Liver (tissue), 9 donors: ENCODE measurements around the gene GAMT. TPM values are rescaled to one million over a fixed set of nuclear protein-coding genes. Genes with fewer than 3 reads are reported as not detected.
A peak's percentile ranks its signal among the peaks of the same experiment; 100 is the strongest.

Source experiments
- DNase-seq: peaks from one replicate; pipeline ENCODE4 v3.0.0-alpha.2; 2017; ENCODE audit warnings: low spot score
- H3K27ac ChIP-seq, 2 donors: one replicate each; pipeline ENCODE4 v1.7.0; 2013; ENCODE audit warnings: inconsistent platforms in 2 of 2, low read length in 2 of 2, control low read depth in 1 of 2, low read depth in 1 of 2, mild to moderate bottlenecking in 1 of 2
- H3K27me3 ChIP-seq, 4 donors: one replicate each; pipeline versions ENCODE4 v1.6.1 to v1.7.0; 2013; ENCODE audit warnings: low read length in 3 of 4, inconsistent platforms in 1 of 4, mild to moderate bottlenecking in 1 of 4, moderate library complexity in 1 of 4; ENCODE audit not compliant: control insufficient read depth in 4 of 4, insufficient read depth in 4 of 4
- H3K36me3 ChIP-seq, 4 donors: one replicate each; pipeline versions ENCODE4 v1.6.1 to v1.7.0; 2013; ENCODE audit warnings: low read length in 3 of 4, mild to moderate bottlenecking in 3 of 4, low read depth in 1 of 4, moderate library complexity in 1 of 4; ENCODE audit not compliant: control insufficient read depth in 4 of 4, insufficient read depth in 3 of 4
- H3K4me1 ChIP-seq, 4 donors: one replicate each; pipeline versions ENCODE4 v1.6.1 to v1.7.0; 2013; ENCODE audit warnings: low read length in 3 of 4, mild to moderate bottlenecking in 3 of 4, moderate library complexity in 1 of 4; ENCODE audit not compliant: control insufficient read depth in 4 of 4, insufficient read depth in 4 of 4
- H3K4me3 ChIP-seq, 3 donors: one replicate each; pipeline versions ENCODE4 v1.6.1 to v1.7.0; 2013; ENCODE audit warnings: low read length in 3 of 3, control low read depth in 1 of 3, low read depth in 1 of 3, mild to moderate bottlenecking in 1 of 3
- H3K9ac ChIP-seq, 2 donors: one replicate each; pipeline ENCODE4 v1.7.0; 2013; ENCODE audit warnings: low read length in 2 of 2, mild to moderate bottlenecking in 2 of 2, moderate library complexity in 2 of 2, control low read depth in 1 of 2, low read depth in 1 of 2
- H3K9me3 ChIP-seq, 4 donors: one replicate each; pipeline versions ENCODE4 v1.6.1 to v1.7.0; 2013; ENCODE audit warnings: low read length in 3 of 4; ENCODE audit not compliant: control insufficient read depth in 4 of 4
- CTCF ChIP-seq: fragments of 150-350 bp; IDR thresholded peaks from 2 replicates; pipeline ENCODE4 v1.5.1; 2017; ENCODE audit warnings: improper control_type of control experiment, low read depth, low read length; ENCODE audit not compliant: missing input control
- EGR1 ChIP-seq, 2 donors: IDR thresholded peaks; 2 replicates each; pipeline ENCODE4 v1.6.1; 2016 to 2018; ENCODE audit warnings: antibody characterized with exemption in 2 of 2, low read depth in 2 of 2
- FOXA1 ChIP-seq: IDR thresholded peaks from 2 replicates; pipeline ENCODE4 v1.6.1; 2016; ENCODE audit warnings: antibody characterized with exemption
- FOXA2 ChIP-seq: IDR thresholded peaks from 2 replicates; pipeline ENCODE4 v1.6.1; 2016; ENCODE audit warnings: antibody characterized with exemption
- GABPA ChIP-seq, 2 donors: IDR thresholded peaks in 1 of 2; conservative IDR thresholded peaks in 1 of 2; 2 replicates each; pipeline ENCODE4 v1.6.1; 2016; ENCODE audit warnings: antibody characterized with exemption in 2 of 2, mild to moderate bottlenecking in 1 of 2, moderate library complexity in 1 of 2
- HNF4A ChIP-seq, 2 donors: conservative IDR thresholded peaks; 2 replicates each; pipeline ENCODE4 v1.6.1; 2016; ENCODE audit warnings: antibody characterized with exemption in 2 of 2, mild to moderate bottlenecking in 2 of 2
- HNF4G ChIP-seq: IDR thresholded peaks from 2 replicates; pipeline ENCODE4 v1.6.1; 2016; ENCODE audit warnings: antibody characterized with exemption
- JUND ChIP-seq, 2 donors: IDR thresholded peaks; 2 replicates each; pipeline ENCODE4 v1.6.1; 2016; ENCODE audit warnings: antibody characterized with exemption in 2 of 2
- MAX ChIP-seq: IDR thresholded peaks from 2 replicates; pipeline ENCODE4 v1.6.1; 2016; ENCODE audit warnings: antibody characterized with exemption
- NR2F2 ChIP-seq: IDR thresholded peaks from 2 replicates; pipeline ENCODE4 v1.6.1; 2016; ENCODE audit warnings: antibody characterized with exemption
- RAD21 ChIP-seq, 2 donors: IDR thresholded peaks; 2 replicates each; pipeline ENCODE4 v1.6.1; 2016; ENCODE audit warnings: antibody characterized with exemption in 2 of 2, mild to moderate bottlenecking in 2 of 2
- REST ChIP-seq: IDR thresholded peaks from 2 replicates; pipeline ENCODE4 v1.6.1; 2016; ENCODE audit warnings: antibody characterized with exemption, mild to moderate bottlenecking
- RXRA ChIP-seq, 2 donors: IDR thresholded peaks; 2 replicates each; pipeline ENCODE4 v1.6.1; 2017 to 2018; ENCODE audit warnings: antibody characterized with exemption in 2 of 2, mild to moderate bottlenecking in 1 of 2
- SP1 ChIP-seq: IDR thresholded peaks from 2 replicates; pipeline ENCODE4 v1.6.1; 2018; ENCODE audit warnings: antibody characterized with exemption, mild to moderate bottlenecking
- TAF1 ChIP-seq: conservative IDR thresholded peaks from 2 replicates; pipeline ENCODE4 v1.6.1; 2016; ENCODE audit warnings: antibody characterized with exemption, mild to moderate bottlenecking
- YY1 ChIP-seq: IDR thresholded peaks from 2 replicates; pipeline ENCODE4 v1.6.1; 2016; ENCODE audit warnings: antibody characterized with exemption, mild to moderate bottlenecking
- ZBTB33 ChIP-seq: IDR thresholded peaks from 2 replicates; pipeline ENCODE4 v1.6.1; 2016; ENCODE audit warnings: antibody characterized with exemption
- WGBS: extraction: QIAGEN DNeasy Blood & Tissue Kit; methylation state at CpG from one replicate; pipeline ENCODE4 v1.1.7; 2013; 5-methylcytosine and 5-hydroxymethylcytosine counted together
- polyA plus RNA-seq, 2 donors: library from polyadenylated mRNA; stranded (reverse) in 1 of 2; unstranded in 1 of 2; fragments of 200-250 nt in 1 of 2; fragments of >200 nt in 1 of 2; fragmentation: Nextera tagmentation in 1 of 2; extraction: Ambion mirVana in 1 of 2; gene quantifications; one replicate each; pipeline versions ENCODE4 v1.2.1 to v1.2.3, GENCODE V29; 2013 to 2015
- total RNA-seq, 2 donors: library from RNA; depleted of rRNA; stranded (reverse); fragments of >200 nt; gene quantifications; one replicate each; pipeline ENCODE4 v1.2.3, GENCODE V29; 2014
- TF ChIP-seq, protein P1 (sequence below): IDR thresholded peaks from 2 replicates; pipeline ENCODE4 v1.6.1; 2016; ENCODE audit warnings: antibody characterized with exemption
- donor health status: healthy.
- donor health status: healthy.
- donor health status: healthy.
- donor health status: healthy.
- donor health status: healthy.

The GAMT gene
- total and polyA plus RNA-seq, 4 donors = 76.2 to 394 (median 274) TPM

GRCh38 chr19:1370579-1371361 lies 30.6 kb downstream of the GAMT start:
- Histone ChIP-seq H3K9me3 (no peaks in the 10 kb centered on the region), H3K4me3 (no peak overlapping the region), H3K4me1 (peaks cover 8 to 25% (median 19%) of the 10 kb centered on the region in 4 donors), H3K27me3 (no peaks in the 10 kb centered on the region), H3K27ac (peak overlapping the region; percentile 20 to 36), H3K9ac (no peak overlapping the region), H3K36me3 (peaks cover 12 to 40% (median 17%) of the 10 kb centered on the region in 4 donors)
- peak in 1 of 2 donors; percentile 40 for TF ChIP-seq RXRA (IDR thresholded peaks at IDR 0.05)
- TF ChIP-seq NR2F2 = peak; percentile 22
- no peak for TF ChIP-seq FOXA1
- DNase-seq = no peak
- WGBS = 90% methylated on average over 52 of the region's 52 CpGs

DNA sequence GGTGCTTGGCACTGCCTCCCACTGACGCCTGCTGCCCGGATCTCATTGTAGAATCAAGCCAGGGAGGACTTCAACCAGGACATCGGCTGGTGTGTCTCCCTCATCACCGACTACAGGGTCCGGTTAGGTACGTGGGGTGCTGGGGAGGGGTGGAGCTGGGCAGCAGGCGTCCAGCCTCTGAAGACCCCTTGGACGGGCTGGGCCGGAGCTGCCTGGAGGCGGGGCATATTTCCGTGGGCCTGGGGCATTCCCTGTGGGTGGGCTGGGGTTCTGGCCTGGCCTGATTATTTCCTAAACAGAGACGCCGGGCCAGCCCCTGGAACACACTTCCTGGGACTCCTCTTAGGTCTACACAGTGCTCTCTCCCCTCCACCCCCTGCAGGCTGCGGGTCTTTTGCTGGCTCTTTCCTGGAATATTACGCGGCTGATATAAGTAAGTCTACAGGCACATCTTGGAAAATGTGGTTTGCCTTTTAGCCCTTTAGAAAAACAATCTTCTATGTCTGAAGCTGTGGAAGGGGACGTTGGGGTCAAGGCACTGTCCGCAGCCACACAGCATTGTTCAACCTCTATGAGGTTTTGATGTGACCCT lies 32.0 kb downstream of the GAMT start:
- no peak for DNase-seq
- H3K4me3 ChIP-seq = no peak overlapping the region
- H3K9me3 ChIP-seq = no peaks in the 10 kb centered on the region
- H3K4me1 ChIP-seq = peaks cover 8 to 18% (median 16%) of the 10 kb centered on the region in 4 donors
- H3K27ac ChIP-seq = no peak overlapping the region
- no peak overlapping the region for H3K9ac ChIP-seq
- WGBS = 98% methylated on average over 18 of the region's 18 CpGs
- H3K27me3 ChIP-seq = no peaks in the 10 kb centered on the region
- H3K36me3 ChIP-seq = peaks cover 12 to 44% (median 22%) of the 10 kb centered on the region in 4 donors
- TF ChIP-seq TAF1 (no peak), HNF4G (no peak), HNF4A (conservative IDR thresholded peaks at IDR 0.05) (no peak), RAD21 (IDR thresholded peaks at IDR 0.05) (no peak), EGR1 (IDR thresholded peaks at IDR 0.05; ENCODE audit: low read depth in 2 of 2) (no peak), ZBTB33 (no peak), CTCF (no peak), GABPA (IDR thresholded peaks at IDR 0.05 in 1 of 2, conservative IDR thresholded peaks at IDR 0.05 in 1 of 2) (no peak), JUND (IDR thresholded peaks at IDR 0.05) (no peak), YY1 (no peak), MAX (no peak), REST (no peak), NR2F2 (no peak), FOXA2 (no peak), SP1 (no peak), FOXA1 (no peak)
- TF ChIP-seq, protein P1, sequence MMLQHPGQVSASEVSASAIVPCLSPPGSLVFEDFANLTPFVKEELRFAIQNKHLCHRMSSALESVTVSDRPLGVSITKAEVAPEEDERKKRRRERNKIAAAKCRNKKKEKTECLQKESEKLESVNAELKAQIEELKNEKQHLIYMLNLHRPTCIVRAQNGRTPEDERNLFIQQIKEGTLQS = no peak
